ENCODE results near the gene FREM1. TPM values are rescaled to one million over a fixed set of nuclear protein-coding genes. Genes with fewer than 3 reads are reported as not detected.

FREM1 gene
- total and polyA plus RNA-seq, 2 of the 13 experiments (the other 11 are each of a cell fraction or from before 2014, with no cell fraction given), result 64.3 to 202 TPM

DNA sequence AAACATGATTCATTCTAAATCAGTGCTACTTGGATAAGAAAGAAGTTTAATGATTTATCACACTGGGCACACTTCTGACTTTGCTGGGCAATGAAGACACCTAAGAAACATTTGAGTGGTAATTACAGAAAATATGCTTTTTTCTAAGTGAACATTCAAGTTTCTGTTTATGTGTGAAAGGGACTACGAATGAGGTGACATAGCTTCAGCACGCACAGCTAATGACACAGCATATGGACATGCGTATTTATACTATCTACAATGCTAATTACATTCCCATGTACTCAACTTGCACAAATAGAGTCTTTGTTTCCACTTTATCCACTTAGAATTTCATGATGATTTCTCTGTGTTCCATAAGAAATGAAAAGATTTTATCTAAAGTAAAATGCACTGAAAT, 40.6 kb downstream of the FREM1 start (continued):
- no peak for TF ChIP-seq ZNF382 (CRISPR knock-in tag; IDR thresholded peaks at IDR 0.05; ENCODE audit: borderline replicate concordance)
- TF ChIP-seq TMF1 (CRISPR knock-in tag; IDR thresholded peaks at IDR 0.05; ENCODE audit: low read depth), result no peak
- TF ChIP-seq ZNF496 (CRISPR knock-in tag; IDR thresholded peaks at IDR 0.05; ENCODE audit: insufficient replicate concordance), result no peak
- TF ChIP-seq ZNF143 (CRISPR knock-in tag; IDR thresholded peaks at IDR 0.05), result no peak
- TF ChIP-seq TCF12 (IDR thresholded peaks at IDR 0.05), result no peak
- TF ChIP-seq TCF12 (CRISPR knock-in tag; IDR thresholded peaks at IDR 0.05), result no peak
- no peak for TF ChIP-seq ESRRA (CRISPR knock-in tag; IDR thresholded peaks at IDR 0.05; ENCODE audit: low read depth)
- TF ChIP-seq GMEB2 (CRISPR knock-in tag; IDR thresholded peaks at IDR 0.05; ENCODE audit: low read depth), result no peak
- no peak for TF ChIP-seq BCL6 (CRISPR knock-in tag; IDR thresholded peaks at IDR 0.05)
- no peak for TF ChIP-seq PBX3 (CRISPR knock-in tag; IDR thresholded peaks at IDR 0.05; ENCODE audit: borderline replicate concordance)
